HL-60/S4 (cell line): ENCODE results near the gene IL23R.

Experiments used
- in situ Hi-C: fragments of 300-500 bp; cut with MboI; formaldehyde crosslinking; loops from 2 replicates; pipeline ENCODE4 v1.14.3; 2022; ENCODE audit warnings: low sequenced_read_pairs

Gene IL23R

GRCh38 chr1:67294836-67295617 lies 128.8 kb downstream of the IL23R start:
- in situ Hi-C loops = no loop called here

- in situ Hi-C loops = no loop called here
Measured at GRCh38 chr1:67298762-67299161, 132.5 kb downstream of the IL23R start.

- in situ Hi-C loops = no loop called here
Measured at GRCh38 chr1:67299296-67299695, 133.0 kb downstream of the IL23R start.

- in situ Hi-C loops = no loop called here
Measured at GRCh38 chr1:67300561-67300960, 134.3 kb downstream of the IL23R start.

GRCh38 chr1:67304023-67304422 lies 137.8 kb downstream of the IL23R start:
- in situ Hi-C loops = no loop called here

GRCh38 chr1:67306547-67306946 lies 140.3 kb downstream of the IL23R start:
- in situ Hi-C loops = no loop called here

GRCh38 chr1:67307251-67308060 lies 141.2 kb downstream of the IL23R start, which contains the start of gene IL12RB2:
Gene IL12RB2, plus strand, starts transcription at chr1:67307873. Its CDS starts 12,496 bp downstream, at chr1:67320369.
- in situ Hi-C loops = no loop called here

- in situ Hi-C loops = no loop called here
Measured at GRCh38 chr1:67308136-67308535, 141.9 kb downstream of the IL23R start.
